GM20000 (cell line): Measurements from ENCODE around the gene BEND7.

ENCODE experiments used
- DNase-seq: peaks from one replicate; pipeline ENCODE4 v3.0.0; 2012; ENCODE audit warnings: low spot score
- TF ChIP-seq, protein P1 (sequence below): IDR thresholded peaks from 2 replicates; pipeline ENCODE4 v1.5.1; 2012; ENCODE audit warnings: mild to moderate bottlenecking, control low read depth; ENCODE audit errors: extremely low read depth, missing control alignments

Gene BEND7

DNA sequence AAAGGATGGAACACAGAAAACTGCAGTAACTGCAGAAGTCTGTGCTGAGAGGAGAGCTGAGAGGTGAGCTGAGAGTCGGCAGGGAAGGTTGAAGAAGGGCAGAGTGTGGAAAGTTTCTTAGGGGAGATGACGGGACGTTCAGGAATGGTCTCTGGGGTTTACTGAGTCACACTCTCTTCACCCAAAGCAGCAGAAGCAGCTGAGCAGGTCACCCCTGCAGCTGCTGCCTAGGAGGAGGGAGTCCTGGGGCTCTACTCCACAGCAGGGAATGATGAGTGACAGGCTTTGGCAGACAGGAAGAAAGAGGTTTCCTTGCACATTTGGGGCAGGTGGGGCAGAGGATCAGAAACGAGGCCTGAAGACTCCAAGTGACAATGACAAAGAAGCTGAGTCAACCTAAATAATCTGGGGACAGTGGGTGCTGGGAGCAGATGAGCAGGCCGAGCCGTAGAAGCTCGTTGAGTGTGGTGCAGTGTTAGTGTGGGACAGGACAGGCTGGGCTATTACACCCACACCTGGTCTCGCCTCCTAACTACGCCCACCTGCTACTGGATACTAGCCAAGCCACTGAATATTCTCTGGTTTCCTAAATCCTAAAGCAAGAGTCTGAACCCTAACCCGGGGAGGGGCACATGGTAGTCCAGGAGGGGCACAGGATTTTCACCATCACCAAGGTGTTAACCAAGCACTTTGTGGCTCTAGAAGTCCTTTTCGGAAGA lies 24.9 kb downstream of the BEND7 start:
- DNase-seq, result no peak
- TF ChIP-seq, protein P1, sequence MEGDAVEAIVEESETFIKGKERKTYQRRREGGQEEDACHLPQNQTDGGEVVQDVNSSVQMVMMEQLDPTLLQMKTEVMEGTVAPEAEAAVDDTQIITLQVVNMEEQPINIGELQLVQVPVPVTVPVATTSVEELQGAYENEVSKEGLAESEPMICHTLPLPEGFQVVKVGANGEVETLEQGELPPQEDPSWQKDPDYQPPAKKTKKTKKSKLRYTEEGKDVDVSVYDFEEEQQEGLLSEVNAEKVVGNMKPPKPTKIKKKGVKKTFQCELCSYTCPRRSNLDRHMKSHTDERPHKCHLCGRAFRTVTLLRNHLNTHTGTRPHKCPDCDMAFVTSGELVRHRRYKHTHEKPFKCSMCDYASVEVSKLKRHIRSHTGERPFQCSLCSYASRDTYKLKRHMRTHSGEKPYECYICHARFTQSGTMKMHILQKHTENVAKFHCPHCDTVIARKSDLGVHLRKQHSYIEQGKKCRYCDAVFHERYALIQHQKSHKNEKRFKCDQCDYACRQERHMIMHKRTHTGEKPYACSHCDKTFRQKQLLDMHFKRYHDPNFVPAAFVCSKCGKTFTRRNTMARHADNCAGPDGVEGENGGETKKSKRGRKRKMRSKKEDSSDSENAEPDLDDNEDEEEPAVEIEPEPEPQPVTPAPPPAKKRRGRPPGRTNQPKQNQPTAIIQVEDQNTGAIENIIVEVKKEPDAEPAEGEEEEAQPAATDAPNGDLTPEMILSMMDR, result no peak

DNA sequence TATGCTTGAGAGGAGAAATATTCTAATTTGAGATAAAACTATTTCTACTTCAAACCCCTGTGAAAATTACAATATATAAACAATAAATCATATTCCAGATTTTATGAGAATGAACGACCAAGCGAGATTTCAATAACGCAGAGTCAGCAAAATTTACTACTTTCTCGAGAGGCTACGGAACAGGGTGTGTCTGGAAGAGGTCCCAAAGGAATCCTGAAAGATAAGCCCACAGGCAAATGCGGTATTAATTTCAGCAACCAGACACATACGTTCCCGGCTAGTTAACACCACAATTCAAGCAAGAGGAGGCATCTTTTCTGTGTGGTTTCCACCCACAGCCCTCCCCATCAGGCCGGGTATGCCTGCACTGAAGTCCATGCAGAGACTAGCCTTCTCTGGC lies 26.4 kb downstream of the BEND7 start:
- TF ChIP-seq, protein P1, result no peak
- no peak for DNase-seq

DNA sequence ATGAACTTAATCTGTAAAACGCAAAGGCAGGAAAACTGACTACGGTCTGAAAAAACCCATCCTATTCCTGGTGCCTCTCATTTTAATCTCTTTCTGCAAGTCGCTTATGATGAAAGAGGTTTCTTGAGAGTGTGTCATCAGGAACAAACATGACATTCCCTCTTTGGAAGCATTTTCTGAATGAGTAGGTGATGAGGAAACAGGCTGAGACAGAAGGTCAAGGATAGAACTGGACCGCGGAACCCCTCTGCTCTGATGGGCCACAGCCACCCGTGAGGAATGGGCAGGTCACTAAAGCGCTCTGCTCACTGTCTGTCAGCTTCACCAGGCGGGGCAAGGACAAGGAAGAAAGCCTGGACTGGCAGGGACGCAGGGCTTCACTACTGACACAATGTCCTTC lies 28.6 kb downstream of the BEND7 start:
- TF ChIP-seq, protein P1, result no peak
- DNase-seq, result no peak

DNA sequence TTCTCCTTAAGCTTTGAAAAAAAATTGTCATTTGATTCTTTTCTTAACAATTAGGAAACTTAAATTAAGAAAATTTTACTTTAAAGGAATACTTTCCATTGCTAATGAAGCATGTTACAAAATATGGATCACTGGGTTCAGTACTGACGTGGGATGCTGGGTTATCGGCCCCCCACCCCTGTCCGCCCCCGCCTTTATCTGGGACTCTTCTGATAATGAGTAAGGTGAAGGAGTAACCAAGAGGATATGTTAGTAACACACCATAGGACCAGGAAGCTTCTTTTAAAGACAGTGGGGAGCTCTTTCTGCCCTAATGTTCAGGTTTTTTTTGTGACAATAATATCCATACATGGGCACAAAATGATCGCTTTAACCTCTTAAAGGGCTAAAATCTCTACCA lies 29.7 kb downstream of the BEND7 start:
- no peak for DNase-seq
- TF ChIP-seq, protein P1, result no peak

DNA sequence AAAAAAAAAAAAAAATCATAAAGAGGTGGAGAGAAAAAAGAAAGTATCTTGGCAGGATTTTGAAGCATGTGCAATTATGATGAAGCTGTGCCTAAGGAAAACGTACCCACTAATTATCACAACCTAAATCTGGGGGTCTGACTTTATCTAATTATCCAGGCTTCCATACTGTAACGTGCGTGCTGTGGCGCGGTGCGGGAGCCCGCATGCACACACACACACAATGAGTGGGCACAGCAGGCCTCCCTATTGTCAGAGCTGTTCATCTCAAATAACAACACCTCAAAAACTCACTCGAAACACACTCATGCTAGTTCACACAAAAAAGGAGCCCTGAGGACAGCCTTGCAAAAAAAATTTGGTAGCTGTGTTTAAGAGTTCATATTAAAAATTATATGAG lies 31.9 kb downstream of the BEND7 start:
- no peak for DNase-seq
- TF ChIP-seq, protein P1, result no peak

DNA sequence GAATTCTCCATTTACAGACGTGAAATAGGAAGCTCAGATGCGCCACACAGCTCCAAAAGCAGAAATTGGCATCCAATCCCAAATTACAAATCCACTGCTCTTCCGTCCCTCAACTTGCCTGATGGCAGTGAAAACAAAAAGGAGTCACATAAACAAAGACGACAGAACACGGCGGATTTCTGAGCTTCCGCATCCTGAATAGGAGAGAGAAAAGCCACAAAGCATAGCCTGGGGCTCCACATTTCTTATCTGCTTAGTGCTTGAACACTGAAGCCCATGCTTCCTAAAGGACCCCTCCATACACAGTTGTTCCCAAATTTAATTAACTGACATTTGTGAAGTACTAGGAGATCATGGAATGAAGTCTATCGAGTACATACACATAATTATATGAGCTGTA lies 32.6 kb downstream of the BEND7 start:
- no peak for DNase-seq
- TF ChIP-seq, protein P1, result no peak

DNA sequence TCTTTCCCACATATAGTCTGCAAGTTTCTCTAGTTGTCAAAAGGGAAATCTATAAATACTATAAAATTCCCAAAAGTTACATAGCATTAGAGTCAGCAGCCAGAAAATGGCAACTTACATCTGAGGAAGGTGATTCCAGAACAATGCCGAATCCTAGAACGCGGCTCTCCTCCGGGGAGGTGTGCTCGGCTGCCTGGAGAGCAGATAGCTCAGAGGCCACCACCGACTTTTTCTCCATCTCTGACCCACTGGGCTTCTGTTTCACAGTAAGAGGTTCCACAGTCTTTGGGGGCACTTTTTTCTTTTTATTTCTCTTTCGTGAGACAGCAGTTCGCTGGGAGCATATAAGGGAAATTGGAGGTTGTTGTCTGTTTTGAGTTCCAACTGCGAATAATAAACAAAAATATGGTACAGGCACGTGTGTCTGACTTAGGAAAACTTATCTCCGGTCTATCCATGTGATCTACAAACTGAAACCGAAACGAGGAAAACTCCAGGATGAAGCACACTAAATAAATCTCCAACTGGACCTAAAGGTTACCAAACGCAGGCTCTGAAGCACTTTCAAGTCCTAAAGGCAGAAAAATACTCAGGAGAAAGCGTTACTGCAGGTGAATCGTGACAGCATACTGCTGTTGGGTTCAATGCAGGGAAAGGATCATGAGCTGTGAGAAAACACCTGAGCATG lies 36.2 kb downstream of the BEND7 start:
- DNase-seq, result no peak
- TF ChIP-seq, protein P1, result no peak
